H1 (cell line): ENCODE data around the gene SLC39A9.

Source experiments
- MAX ChIP-seq: IDR thresholded peaks from 2 replicates; pipeline ENCODE4 v1.6.1; 2012; ENCODE audit warnings: inconsistent platforms
- SIN3A ChIP-seq, 2 experiments: IDR thresholded peaks in 1 of 2; conservative IDR thresholded peaks in 1 of 2; 2 replicates each; pipeline ENCODE4 v1.6.1; 2011 to 2012; ENCODE audit warnings: low read length in 2 of 2, improper control_type of control experiment in 1 of 2, low read depth in 1 of 2, mild to moderate bottlenecking in 1 of 2
- SP1 ChIP-seq: IDR thresholded peaks from 2 replicates; pipeline ENCODE4 v1.6.1; 2011; ENCODE audit warnings: low read depth, low read length
- TAF1 ChIP-seq: IDR thresholded peaks from 2 replicates; pipeline ENCODE4 v1.6.1; 2011; ENCODE audit warnings: mild to moderate bottlenecking, low read depth, low read length
- TCF12 ChIP-seq: IDR thresholded peaks from 2 replicates; pipeline ENCODE4 v1.6.1; 2011; ENCODE audit warnings: low read depth, mild to moderate bottlenecking, low read length
- ZNF274 ChIP-seq: IDR thresholded peaks from 2 replicates; pipeline ENCODE4 v1.7.0; 2012; ENCODE audit warnings: low read length, borderline replicate concordance; ENCODE audit errors: extremely low read depth
- TF ChIP-seq, protein P1 (sequence below), 3 experiments: IDR thresholded peaks; 1 replicate in 2 of 3; 2 replicates in 1 of 3; pipeline versions ENCODE4 v1.5.1 to v1.6.1; 2011; ENCODE audit warnings: low read length in 3 of 3, mild to moderate bottlenecking in 3 of 3, inconsistent platforms in 2 of 3, low read depth in 1 of 3, moderate library complexity in 1 of 3; ENCODE audit not compliant: insufficient read depth in 1 of 3; ENCODE audit errors: control extremely low read depth in 1 of 3

DNA sequence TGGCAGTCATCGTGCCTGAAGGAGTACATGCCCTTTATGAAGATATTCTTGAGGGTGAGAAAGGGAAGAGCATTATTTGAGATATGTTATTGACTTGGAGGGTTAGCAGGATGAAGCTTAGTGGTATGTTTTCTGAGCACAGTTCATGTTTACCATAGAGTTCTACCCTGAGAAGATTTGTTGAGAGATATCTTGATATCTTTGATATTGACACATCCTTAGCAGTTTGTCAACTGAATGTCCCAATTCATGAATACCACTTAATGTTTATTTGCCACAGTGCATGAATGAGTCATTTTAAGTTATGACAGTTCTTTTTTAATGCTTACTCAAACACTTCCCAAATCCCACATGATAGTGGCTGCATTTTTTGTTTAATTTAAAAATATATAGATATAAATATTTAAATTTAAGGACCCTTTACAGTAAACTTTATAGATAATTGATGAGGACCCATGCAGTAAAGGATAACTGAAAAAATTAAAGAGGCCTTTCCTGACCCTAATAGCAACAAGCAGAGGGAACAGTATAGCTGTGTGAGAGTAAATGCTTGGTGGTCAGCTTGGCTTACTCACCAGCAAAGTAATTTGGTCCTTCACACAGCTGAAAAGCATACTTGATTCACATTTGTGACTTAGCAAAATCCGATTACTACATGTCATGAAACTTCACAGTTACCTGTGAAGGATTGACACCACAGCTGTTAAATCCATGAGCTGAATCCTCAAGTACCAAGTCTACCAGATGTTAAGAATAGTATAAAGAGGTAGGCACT is 25.8 kb downstream of the SLC39A9 start:
- TF ChIP-seq, protein P1, sequence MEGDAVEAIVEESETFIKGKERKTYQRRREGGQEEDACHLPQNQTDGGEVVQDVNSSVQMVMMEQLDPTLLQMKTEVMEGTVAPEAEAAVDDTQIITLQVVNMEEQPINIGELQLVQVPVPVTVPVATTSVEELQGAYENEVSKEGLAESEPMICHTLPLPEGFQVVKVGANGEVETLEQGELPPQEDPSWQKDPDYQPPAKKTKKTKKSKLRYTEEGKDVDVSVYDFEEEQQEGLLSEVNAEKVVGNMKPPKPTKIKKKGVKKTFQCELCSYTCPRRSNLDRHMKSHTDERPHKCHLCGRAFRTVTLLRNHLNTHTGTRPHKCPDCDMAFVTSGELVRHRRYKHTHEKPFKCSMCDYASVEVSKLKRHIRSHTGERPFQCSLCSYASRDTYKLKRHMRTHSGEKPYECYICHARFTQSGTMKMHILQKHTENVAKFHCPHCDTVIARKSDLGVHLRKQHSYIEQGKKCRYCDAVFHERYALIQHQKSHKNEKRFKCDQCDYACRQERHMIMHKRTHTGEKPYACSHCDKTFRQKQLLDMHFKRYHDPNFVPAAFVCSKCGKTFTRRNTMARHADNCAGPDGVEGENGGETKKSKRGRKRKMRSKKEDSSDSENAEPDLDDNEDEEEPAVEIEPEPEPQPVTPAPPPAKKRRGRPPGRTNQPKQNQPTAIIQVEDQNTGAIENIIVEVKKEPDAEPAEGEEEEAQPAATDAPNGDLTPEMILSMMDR (IDR thresholded peaks at IDR 0.05; ENCODE audit: control extremely low read depth in 1 of 3, insufficient read depth in 1 of 3, low read depth in 1 of 3, low read length in 3 of 3): no peak
- no peak for TF ChIP-seq TCF12
- no peak for TF ChIP-seq MAX
- no peak for TF ChIP-seq SIN3A (conservative IDR thresholded peaks at IDR 0.05 in 1 of 2, IDR thresholded peaks at IDR 0.05 in 1 of 2; ENCODE audit: low read depth in 1 of 2, low read length in 2 of 2)
- no peak for TF ChIP-seq TAF1
- TF ChIP-seq ZNF274: no peak
- TF ChIP-seq SP1: no peak
